HEK293T (cell line): Measurements from ENCODE around the gene RAMP3.
"Not testable (repeated sequence)": the region's sequence is repeated elsewhere in the genome, so short reads cannot be mapped to it uniquely, and the experiment has no call there.

ENCODE experiments used
- CTCF ChIA-PET: fragments of 350-600 bp; formaldehyde crosslinking; extraction: SDS; loops from one replicate; lab custom pipeline; 2021; ENCODE audit warnings: antibody characterized with exemption, inconsistent platforms; lab: Yijun Ruan, JAX
- POLR2A ChIA-PET: fragments of 350-600 bp; formaldehyde crosslinking; extraction: SDS; loops from one replicate; lab custom pipeline; 2020; ENCODE audit warnings: antibody characterized with exemption, inconsistent platforms; lab: Yijun Ruan, JAX
- DNase-seq: peaks from one replicate; pipeline ENCODE4 v3.0.0; 2012; ENCODE audit warnings: mixed read lengths; ENCODE audit errors: extremely low spot score
- ARNT ChIP-seq: fragments of 450-650 bp; IDR thresholded peaks from 2 replicates; pipeline ENCODE4 v1.6.1; 2017; ENCODE audit warnings: mild to moderate bottlenecking
- BHLHE40 ChIP-seq: fragments of 450-650 bp; IDR thresholded peaks from 2 replicates; pipeline ENCODE4 v1.6.1; 2016; ENCODE audit warnings: mild to moderate bottlenecking, moderate library complexity, borderline replicate concordance
- CTBP1 ChIP-seq: fragments of 450-650 bp; IDR thresholded peaks from 2 replicates; pipeline ENCODE4 v1.6.1; 2016; ENCODE audit warnings: borderline replicate concordance
- ELF4 ChIP-seq: fragments of 450-650 bp; IDR thresholded peaks from 2 replicates; pipeline ENCODE4 v1.6.1; 2017; ENCODE audit warnings: antibody characterized with exemption
- FOXA1 ChIP-seq: fragments of 450-650 bp; IDR thresholded peaks from 2 replicates; pipeline ENCODE4 v1.6.1; 2016; ENCODE audit warnings: mild to moderate bottlenecking
- FOXK2 ChIP-seq: fragments of 450-650 bp; IDR thresholded peaks from 2 replicates; pipeline ENCODE4 v1.6.1; 2016; ENCODE audit warnings: mild to moderate bottlenecking
- FOXM1 ChIP-seq: fragments of 450-650 bp; IDR thresholded peaks from 2 replicates; pipeline ENCODE4 v1.6.1; 2017; ENCODE audit warnings: mild to moderate bottlenecking, borderline replicate concordance
- HDGF ChIP-seq: fragments of 450-650 bp; IDR thresholded peaks from 2 replicates; pipeline ENCODE4 v1.6.1; 2017; ENCODE audit warnings: antibody characterized with exemption, borderline replicate concordance
- L3MBTL2 ChIP-seq: fragments of 450-650 bp; conservative IDR thresholded peaks from 2 replicates; pipeline ENCODE4 v1.6.1; 2016; ENCODE audit warnings: mild to moderate bottlenecking
- LEF1 ChIP-seq: fragments of 450-650 bp; IDR thresholded peaks from 2 replicates; pipeline ENCODE4 v1.6.1; 2017; ENCODE audit warnings: mild to moderate bottlenecking, borderline replicate concordance
- NFRKB ChIP-seq: fragments of 450-650 bp; IDR thresholded peaks from 2 replicates; pipeline ENCODE4 v1.6.1; 2016; ENCODE audit warnings: mild to moderate bottlenecking, moderate library complexity
- SP1 ChIP-seq: fragments of 450-650 bp; IDR thresholded peaks from 2 replicates; pipeline ENCODE4 v1.6.1; 2017
- SUZ12 ChIP-seq: fragments of 450-650 bp; IDR thresholded peaks from 2 replicates; pipeline ENCODE4 v1.6.1; 2016; ENCODE audit warnings: mild to moderate bottlenecking
- TARDBP ChIP-seq: fragments of 450-650 bp; IDR thresholded peaks from 2 replicates; pipeline ENCODE4 v1.6.1; 2016
- ZNF384 ChIP-seq: fragments of 450-650 bp; IDR thresholded peaks from 2 replicates; pipeline ENCODE4 v1.6.1; 2016
- TF ChIP-seq, protein P1 (sequence below): fragments of 450-650 bp; IDR thresholded peaks from 2 replicates; pipeline ENCODE4 v1.6.1; 2016

Gene RAMP3

DNA sequence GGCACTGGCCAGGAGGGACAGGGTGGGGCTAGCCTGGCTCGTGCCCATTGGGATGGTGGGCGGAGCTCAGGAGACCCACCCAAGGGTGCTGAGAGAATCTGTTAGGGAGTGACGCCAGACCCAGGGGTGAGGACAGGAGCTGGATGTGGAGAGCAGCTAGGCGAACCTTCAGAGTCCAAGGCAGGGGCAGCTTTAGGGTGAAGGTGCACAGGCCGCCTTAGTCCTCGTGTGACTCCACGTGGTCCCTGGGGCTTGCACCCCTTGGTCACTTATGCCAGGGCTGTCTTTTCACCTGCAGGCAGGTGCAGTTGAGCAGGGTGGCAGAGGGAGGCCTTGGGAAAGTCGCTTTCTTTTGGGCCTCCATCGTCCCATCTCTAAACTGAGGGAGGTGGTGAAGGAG is 4.3 kb downstream of the RAMP3 start:
- POLR2A ChIA-PET = no interaction called here
- DNase-seq = no peak
- CTCF ChIA-PET = no interaction called here
- TF ChIP-seq ARNT (no peak), BHLHE40 (no peak), FOXA1 (no peak), FOXM1 (no peak), HDGF (no peak), ZNF384 (no peak), CTBP1 (no peak)
- TF ChIP-seq, protein P1, sequence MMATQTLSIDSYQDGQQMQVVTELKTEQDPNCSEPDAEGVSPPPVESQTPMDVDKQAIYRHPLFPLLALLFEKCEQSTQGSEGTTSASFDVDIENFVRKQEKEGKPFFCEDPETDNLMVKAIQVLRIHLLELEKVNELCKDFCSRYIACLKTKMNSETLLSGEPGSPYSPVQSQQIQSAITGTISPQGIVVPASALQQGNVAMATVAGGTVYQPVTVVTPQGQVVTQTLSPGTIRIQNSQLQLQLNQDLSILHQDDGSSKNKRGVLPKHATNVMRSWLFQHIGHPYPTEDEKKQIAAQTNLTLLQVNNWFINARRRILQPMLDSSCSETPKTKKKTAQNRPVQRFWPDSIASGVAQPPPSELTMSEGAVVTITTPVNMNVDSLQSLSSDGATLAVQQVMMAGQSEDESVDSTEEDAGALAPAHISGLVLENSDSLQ = no peak

- no peak for DNase-seq
- ChIA-PET CTCF (no interaction called here), POLR2A (no interaction called here)
- TF ChIP-seq BHLHE40 = no peak
- no peak for TF ChIP-seq L3MBTL2
- TF ChIP-seq FOXA1 = no peak
- TF ChIP-seq, protein P1 = no peak
Measured at GRCh38 chr7:45162311-45162845, 4.8 kb downstream of the RAMP3 start.

GRCh38 chr7:45162943-45163691 is 5.5 kb downstream of the RAMP3 start:
- TF ChIP-seq HDGF (no peak), LEF1 (no peak), BHLHE40 (no peak), FOXK2 (no peak), TARDBP (no peak), SUZ12 (no peak), ELF4 (no peak), L3MBTL2 (no peak), SP1 (no peak), ARNT (no peak), FOXM1 (no peak), NFRKB (no peak), ZNF384 (no peak), CTBP1 (no peak), FOXA1 (no peak)
- TF ChIP-seq, protein P1 = no peak
- ChIA-PET POLR2A (no interaction called here), CTCF (no interaction called here)
- DNase-seq = no peak

DNA sequence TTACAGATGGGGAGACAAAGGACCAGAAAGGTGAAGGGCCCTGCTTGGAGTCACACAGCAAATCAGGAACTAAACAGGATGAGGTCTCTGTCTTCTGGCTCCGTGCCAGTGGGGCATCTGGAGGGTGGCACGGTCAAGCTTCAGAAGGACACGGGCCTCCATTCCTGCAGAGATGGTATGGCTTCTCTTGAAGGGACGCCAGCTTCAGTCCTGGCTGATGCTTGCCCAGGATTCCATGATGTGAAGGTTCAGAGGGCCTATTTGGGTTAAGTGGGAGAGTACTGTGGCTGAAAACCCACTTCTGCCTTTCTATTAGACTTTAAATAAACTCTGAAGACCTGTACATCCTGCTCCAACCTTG is 6.1 kb downstream of the RAMP3 start:
- POLR2A ChIA-PET = no interaction called here
- CTCF ChIA-PET = no interaction called here
- TF ChIP-seq, protein P1 = no peak
- TF ChIP-seq LEF1 = no peak
- no peak for TF ChIP-seq ARNT
- no peak for TF ChIP-seq CTBP1
- no peak for TF ChIP-seq SUZ12
- TF ChIP-seq NFRKB = no peak
- no peak for TF ChIP-seq SP1
- no peak for TF ChIP-seq HDGF
- TF ChIP-seq TARDBP = no peak
- TF ChIP-seq ZNF384 = no peak
- no peak for TF ChIP-seq FOXK2
- TF ChIP-seq L3MBTL2 = no peak
- DNase-seq = no peak

- DNase-seq, POLR2A ChIA-PET, CTCF ChIA-PET: not testable (repeated sequence)
Measured at GRCh38 chr7:45164271-45164670, 6.7 kb downstream of the RAMP3 start.

DNA sequence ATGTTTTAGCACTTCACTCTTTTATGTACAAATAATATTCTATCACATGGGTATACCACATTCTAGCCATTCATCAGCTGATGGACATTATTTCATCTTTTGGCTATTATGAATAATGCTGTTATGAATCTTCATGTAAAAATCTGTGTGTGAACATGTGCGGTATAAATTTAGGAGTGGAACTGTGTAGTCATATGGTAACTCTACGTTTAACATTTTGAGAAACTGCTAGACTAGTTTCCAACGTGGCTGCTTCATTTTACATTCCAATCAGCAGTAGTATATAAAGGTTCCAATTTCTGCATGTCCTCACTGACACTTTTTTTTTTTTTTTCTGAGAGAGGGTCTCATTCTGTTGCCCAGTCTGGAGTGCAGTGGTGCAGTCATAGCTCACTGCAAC is 8.3 kb downstream of the RAMP3 start:
- CTCF ChIA-PET = no interaction called here
- no peak for DNase-seq
- no peak for TF ChIP-seq ELF4
- no peak for TF ChIP-seq ARNT
- TF ChIP-seq CTBP1 = no peak
- TF ChIP-seq FOXM1 = no peak
- TF ChIP-seq LEF1 = no peak
- TF ChIP-seq, protein P1 = no peak
- TF ChIP-seq FOXA1 = no peak
- TF ChIP-seq FOXK2 = no peak
- TF ChIP-seq TARDBP = no peak
- POLR2A ChIA-PET = no interaction called here
